Stimulated activated naive CD4-positive, alpha-beta T cell treated with Interleukin-2 at 50 U/mL for 16 hours (primary cell): ENCODE measurements around the gene RABGAP1L.
"Not testable (repeated sequence)": the region's sequence is repeated elsewhere in the genome, so short reads cannot be mapped to it uniquely, and the experiment has no call there.

Source experiments
- DNase-seq: peaks from one replicate; lab custom pipeline; 2025; lab: John Stamatoyannopoulos, UW

The RABGAP1L gene

GRCh38 chr1:174153825-174154107 lies 5.6 kb upstream of the RABGAP1L start:
- no peak for DNase-seq

GRCh38 chr1:174156437-174156836 lies 2.9 kb upstream of the RABGAP1L start:
- DNase-seq: no peak

- DNase-seq: peak; percentile 25
These were observed 2.0 kb upstream of the RABGAP1L start for GRCh38 chr1:174157157-174157806.

- DNase-seq: no peak
These were observed 511 bp upstream of the RABGAP1L start for GRCh38 chr1:174158767-174159251.

GRCh38 chr1:174160109-174160473 lies 771 bp downstream of the RABGAP1L start:
- DNase-seq: peak; percentile 41

- DNase-seq: no peak
These were observed 1.3 kb downstream of the RABGAP1L start for GRCh38 chr1:174160603-174161002.

GRCh38 chr1:174161813-174162212 lies 2.5 kb downstream of the RABGAP1L start:
- DNase-seq: no peak

GRCh38 chr1:174164826-174165225 lies 5.5 kb downstream of the RABGAP1L start:
- no peak for DNase-seq

GRCh38 chr1:174165471-174166137 lies 6.3 kb downstream of the RABGAP1L start:
- DNase-seq: no peak

GRCh38 chr1:174166530-174167264 lies 7.4 kb downstream of the RABGAP1L start:
- no peak for DNase-seq

GRCh38 chr1:174167265-174167803 lies 8.0 kb downstream of the RABGAP1L start:
- no peak for DNase-seq

- no peak for DNase-seq
These were observed 10.0 kb downstream of the RABGAP1L start for GRCh38 chr1:174169342-174169741.

GRCh38 chr1:174171073-174171472 lies 11.8 kb downstream of the RABGAP1L start:
- DNase-seq: no peak

- DNase-seq: peak; percentile 28
These were observed 15.4 kb downstream of the RABGAP1L start for GRCh38 chr1:174174461-174175329.

- DNase-seq: not testable (repeated sequence)
These were observed 19.1 kb downstream of the RABGAP1L start for GRCh38 chr1:174178459-174178858.

- no peak for DNase-seq
These were observed 30.2 kb downstream of the RABGAP1L start for GRCh38 chr1:174189428-174190062.

GRCh38 chr1:174190691-174191199 lies 31.4 kb downstream of the RABGAP1L start:
- DNase-seq: no peak

GRCh38 chr1:174191349-174191862 lies 32.1 kb downstream of the RABGAP1L start:
- DNase-seq: no peak

- DNase-seq: no peak
These were observed 35.1 kb downstream of the RABGAP1L start for GRCh38 chr1:174194461-174194860.

GRCh38 chr1:174197088-174197487 lies 37.8 kb downstream of the RABGAP1L start:
- DNase-seq: no peak

GRCh38 chr1:174197547-174197946 lies 38.2 kb downstream of the RABGAP1L start:
- DNase-seq: no peak
